ENCODE measurements around the gene ITGB6.
"Not testable (repeated sequence)": the region's sequence is repeated elsewhere in the genome, so short reads cannot be mapped to it uniquely, and the experiment has no call there.

Gene ITGB6

DNA sequence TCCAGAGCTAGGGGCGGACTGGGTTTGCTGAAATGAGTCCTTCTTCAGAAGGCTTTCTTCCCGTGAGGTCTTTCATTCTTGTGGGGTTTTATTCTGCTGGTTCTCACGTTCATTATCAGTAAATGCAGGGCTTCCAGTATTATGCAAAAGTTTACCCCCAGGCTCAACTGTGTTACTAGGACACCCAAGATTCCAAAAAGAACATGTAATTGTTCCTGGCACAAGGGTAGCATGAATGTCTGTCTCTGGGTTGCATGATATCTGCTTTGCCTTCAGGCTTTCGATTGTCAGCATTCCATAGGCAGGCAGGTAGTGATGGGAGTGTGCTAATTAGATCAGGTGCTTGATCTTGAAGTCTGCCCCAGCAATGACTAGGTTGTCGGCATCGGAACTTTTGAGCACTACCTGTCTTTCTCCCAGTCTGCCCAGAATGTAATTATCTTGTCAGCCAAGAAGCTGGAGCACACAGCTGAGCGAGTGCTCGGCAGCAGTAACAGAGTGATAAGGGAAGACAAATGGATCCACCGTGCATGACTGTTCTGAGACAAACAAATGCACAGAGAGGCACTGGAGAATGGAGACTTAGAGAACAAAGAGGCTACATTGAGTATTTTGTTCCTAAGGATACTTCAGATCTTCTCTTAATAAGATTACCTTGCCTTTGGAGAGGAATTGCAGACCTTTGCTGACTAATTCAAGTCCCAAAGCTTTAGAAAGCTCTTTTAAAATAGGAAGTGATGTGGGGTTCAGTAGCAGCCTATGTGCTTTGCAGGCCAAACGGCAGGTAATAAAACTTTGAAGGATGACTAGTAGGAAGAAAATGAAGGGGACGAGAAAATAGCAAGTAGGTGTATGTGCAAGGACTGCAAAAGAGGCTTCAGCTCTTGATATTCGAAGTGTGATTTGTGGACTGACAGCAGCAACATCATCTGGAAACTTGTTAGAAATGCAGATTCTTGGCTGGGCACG is 41.9 kb downstream of the ITGB6 start:
- Histone ChIP-seq H3K36me3 (ENCODE audit: insufficient read depth, low read length) (no peaks in the 10 kb centered on the region), H2AFZ (ENCODE audit: low read depth, low read length) (peak overlapping the region; percentile 15), H3K4me3 (ENCODE audit: low read length) (no peak overlapping the region), H3K4me1 (ENCODE audit: insufficient read depth, low read length) (peaks cover 14% of the 10 kb centered on the region), H3K9me3 (ENCODE audit: low read length) (no peaks in the 10 kb centered on the region), H3K27me3 (ENCODE audit: insufficient read depth, low read length) (no peaks in the 10 kb centered on the region)

DNA sequence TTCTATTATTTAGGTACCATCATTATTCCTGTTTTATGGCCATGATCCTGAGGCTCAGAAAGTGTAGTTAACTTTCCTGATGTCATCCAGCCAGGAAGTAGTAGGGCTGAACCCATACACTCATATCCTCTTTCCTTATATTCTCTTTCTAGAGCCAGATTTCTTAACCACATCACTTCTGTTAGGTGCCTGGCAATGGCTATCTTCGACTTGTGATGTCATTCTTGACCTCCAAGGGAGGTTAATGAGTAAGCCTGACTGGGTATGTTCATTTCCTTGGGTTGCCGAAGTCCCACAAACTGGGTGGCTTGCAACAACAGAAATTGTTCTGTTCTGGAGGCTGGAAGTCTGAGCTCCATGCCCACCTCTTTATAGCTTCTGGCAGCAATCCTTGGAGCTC is 43.4 kb downstream of the ITGB6 start:
- no peak overlapping the region for H3K4me3 ChIP-seq (ENCODE audit: low read length)
- no peaks in the 10 kb centered on the region for H3K36me3 ChIP-seq (ENCODE audit: insufficient read depth, low read length)
- no peaks in the 10 kb centered on the region for H3K9me3 ChIP-seq (ENCODE audit: low read length)
- no peaks in the 10 kb centered on the region for H3K27me3 ChIP-seq (ENCODE audit: insufficient read depth, low read length)
- H2AFZ ChIP-seq (ENCODE audit: low read depth, low read length) = no peak overlapping the region
- H3K4me1 ChIP-seq (ENCODE audit: insufficient read depth, low read length) = peaks cover 14% of the 10 kb centered on the region

DNA sequence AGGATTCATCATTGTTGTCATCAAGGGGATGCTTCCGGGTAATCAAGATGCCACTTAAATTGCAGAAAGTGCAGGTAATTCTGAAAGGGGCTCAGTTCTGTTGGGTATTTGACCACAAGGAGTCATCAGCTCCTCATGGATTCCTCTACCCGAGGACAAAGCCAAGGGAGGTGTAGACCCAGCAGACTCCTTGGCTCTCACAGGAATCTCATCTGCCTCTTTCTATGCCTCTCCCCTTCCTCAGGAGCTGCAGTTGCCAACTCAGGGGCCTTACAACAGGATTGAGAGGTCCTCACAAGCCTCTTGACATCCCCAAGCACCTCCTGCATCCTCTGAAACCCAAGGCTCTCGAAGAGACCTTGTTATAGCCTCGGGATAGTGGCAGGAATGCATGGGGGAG is 44.0 kb downstream of the ITGB6 start:
- H3K36me3 ChIP-seq (ENCODE audit: insufficient read depth, low read length) = no peaks in the 10 kb centered on the region
- H2AFZ ChIP-seq (ENCODE audit: low read depth, low read length) = no peak overlapping the region
- H3K4me1 ChIP-seq (ENCODE audit: insufficient read depth, low read length) = peaks cover 14% of the 10 kb centered on the region

DNA sequence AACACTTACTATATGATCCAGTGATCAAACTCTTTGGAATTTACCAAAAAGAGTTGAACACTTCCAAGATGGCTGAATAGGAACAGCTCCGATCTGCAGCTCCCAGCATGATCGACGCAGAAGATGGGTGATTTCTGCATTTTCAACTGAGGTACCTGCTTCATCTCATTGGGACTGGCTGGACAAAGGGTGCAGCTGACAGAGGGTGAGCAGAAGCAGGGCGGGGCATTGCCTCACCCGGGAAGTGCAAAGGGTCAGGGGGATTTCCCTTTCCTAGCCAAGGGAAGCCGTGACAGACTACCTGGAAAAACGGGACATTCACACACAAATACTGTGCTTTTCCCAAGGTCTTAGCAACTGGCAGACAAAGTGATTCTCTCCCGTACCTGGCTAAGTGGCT is 51.7 kb downstream of the ITGB6 start:
- H3K27me3 ChIP-seq (ENCODE audit: insufficient read depth, low read length); H3K4me1 ChIP-seq (ENCODE audit: insufficient read depth, low read length); H3K4me3 ChIP-seq (ENCODE audit: low read length); H2AFZ ChIP-seq (ENCODE audit: low read depth, low read length); H3K36me3 ChIP-seq (ENCODE audit: insufficient read depth, low read length); H3K9me3 ChIP-seq (ENCODE audit: low read length): not testable (repeated sequence)

More for the DNA sequence above, 44.0 kb downstream of the ITGB6 start:
- no peaks in the 10 kb centered on the region for H3K9me3 ChIP-seq (ENCODE audit: low read length)
- H3K4me3 ChIP-seq (ENCODE audit: low read length) = no peak overlapping the region
- H3K27me3 ChIP-seq (ENCODE audit: insufficient read depth, low read length) = no peaks in the 10 kb centered on the region

DNA sequence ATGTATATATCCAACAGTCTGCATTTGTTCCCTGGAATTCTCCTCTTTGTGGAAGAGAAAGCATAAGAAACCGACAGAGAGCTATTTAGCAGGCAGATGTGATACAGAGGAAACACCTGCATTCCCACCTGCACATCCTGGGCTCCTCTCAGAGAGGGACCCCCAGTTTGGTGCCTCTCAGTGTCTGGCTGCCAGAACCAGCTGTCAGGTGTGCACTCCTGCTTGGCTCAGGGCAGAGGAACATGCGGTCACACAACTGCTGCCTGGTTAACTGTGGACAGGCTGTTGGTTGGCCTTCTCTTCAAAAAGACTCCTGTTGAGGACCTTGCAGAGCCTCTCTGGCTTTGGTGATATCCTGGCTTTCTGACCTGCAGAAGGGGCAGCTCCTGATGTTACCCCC is 54.6 kb downstream of the ITGB6 start:
- no peaks in the 10 kb centered on the region for H3K9me3 ChIP-seq (ENCODE audit: low read length)
- H2AFZ ChIP-seq (ENCODE audit: low read depth, low read length) = no peak overlapping the region
- H3K4me3 ChIP-seq (ENCODE audit: low read length) = no peak overlapping the region
- H3K36me3 ChIP-seq (ENCODE audit: insufficient read depth, low read length) = no peaks in the 10 kb centered on the region
- no peaks in the 10 kb centered on the region for H3K4me1 ChIP-seq (ENCODE audit: insufficient read depth, low read length)
- H3K27me3 ChIP-seq (ENCODE audit: insufficient read depth, low read length) = no peaks in the 10 kb centered on the region

DNA sequence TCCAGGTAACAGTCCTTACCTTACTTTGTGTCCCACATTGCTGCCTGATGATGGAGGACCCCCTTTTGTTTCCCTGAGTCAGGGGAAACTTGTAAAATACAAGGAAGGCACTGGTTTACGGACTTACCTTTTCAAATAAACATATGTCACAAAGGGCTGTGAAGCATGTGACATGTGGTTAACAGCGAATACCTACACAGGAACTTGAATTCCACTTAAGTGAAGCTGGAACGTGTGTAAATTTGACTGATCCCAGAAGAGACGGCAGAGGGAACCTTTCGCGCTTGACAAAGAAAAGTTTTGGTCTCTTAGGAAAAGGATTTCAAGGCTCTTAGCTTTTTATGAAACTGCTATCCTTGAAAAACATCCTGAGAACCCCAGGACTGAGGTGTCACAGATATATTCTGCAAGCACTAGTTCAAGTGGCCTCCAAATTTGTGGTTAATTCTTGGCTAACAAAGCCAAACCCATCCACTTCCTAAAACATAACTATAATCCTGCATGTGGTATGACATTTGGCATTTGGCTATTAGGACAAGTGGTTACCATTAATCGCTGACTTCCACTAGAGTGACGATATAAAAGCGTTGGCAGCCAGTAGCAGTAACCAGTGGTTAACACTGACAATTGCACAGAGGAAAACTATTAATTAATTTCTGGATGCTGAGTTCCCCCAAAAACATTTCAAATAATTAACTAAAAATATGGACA is 55.6 kb downstream of the ITGB6 start:
- H3K4me1 ChIP-seq (ENCODE audit: insufficient read depth, low read length) = no peaks in the 10 kb centered on the region
- H3K27me3 ChIP-seq (ENCODE audit: insufficient read depth, low read length) = no peaks in the 10 kb centered on the region
- H3K36me3 ChIP-seq (ENCODE audit: insufficient read depth, low read length) = no peaks in the 10 kb centered on the region
- no peak overlapping the region for H3K4me3 ChIP-seq (ENCODE audit: low read length)
- no peak overlapping the region for H2AFZ ChIP-seq (ENCODE audit: low read depth, low read length)
- no peaks in the 10 kb centered on the region for H3K9me3 ChIP-seq (ENCODE audit: low read length)

DNA sequence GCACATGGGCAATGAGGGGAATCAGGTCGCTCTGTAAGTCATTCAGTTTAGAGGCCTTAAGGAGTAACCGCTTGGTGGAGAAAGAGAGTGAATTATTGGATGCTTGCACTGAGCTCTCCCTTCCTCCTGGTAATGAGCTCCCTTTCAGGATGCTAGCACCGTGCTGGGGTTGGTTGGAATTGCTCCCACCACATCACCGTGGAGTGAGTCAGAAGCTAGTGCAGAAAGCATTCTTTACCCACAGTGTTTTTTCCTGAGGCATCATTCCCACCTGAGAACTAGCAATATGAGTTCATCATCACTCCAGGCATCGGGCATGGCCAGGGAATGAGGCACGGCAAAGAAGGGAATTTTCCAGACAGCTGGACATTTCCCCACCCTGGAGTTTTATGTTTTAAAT is 57.6 kb downstream of the ITGB6 start:
- H2AFZ ChIP-seq (ENCODE audit: low read depth, low read length) = no peak overlapping the region
- no peaks in the 10 kb centered on the region for H3K27me3 ChIP-seq (ENCODE audit: insufficient read depth, low read length)
- H3K4me3 ChIP-seq (ENCODE audit: low read length) = no peak overlapping the region
- H3K9me3 ChIP-seq (ENCODE audit: low read length) = no peaks in the 10 kb centered on the region
- H3K36me3 ChIP-seq (ENCODE audit: insufficient read depth, low read length) = no peaks in the 10 kb centered on the region
- no peaks in the 10 kb centered on the region for H3K4me1 ChIP-seq (ENCODE audit: insufficient read depth, low read length)

DNA sequence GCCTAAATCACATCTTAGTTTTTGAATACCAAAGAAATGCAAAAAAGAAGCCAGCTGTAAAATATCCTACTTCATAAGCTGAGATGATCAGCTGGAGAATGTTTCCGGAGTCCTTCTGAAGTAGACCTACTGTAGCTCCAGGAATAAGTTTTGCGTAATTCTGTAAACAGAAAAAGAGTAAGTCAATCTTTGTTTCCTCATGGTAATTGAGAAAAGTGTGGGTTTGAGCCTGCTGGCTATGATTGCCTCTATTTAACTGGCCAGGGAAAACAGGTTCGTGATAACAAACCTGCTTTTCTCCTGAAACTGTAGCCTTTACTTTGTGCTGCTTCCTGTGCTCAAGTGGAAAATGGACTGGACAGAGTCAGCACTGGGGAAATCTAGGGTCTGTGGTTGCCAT is 58.2 kb downstream of the ITGB6 start:
- H3K4me3 ChIP-seq (ENCODE audit: low read length) = no peak overlapping the region
- no peaks in the 10 kb centered on the region for H3K9me3 ChIP-seq (ENCODE audit: low read length)
- no peaks in the 10 kb centered on the region for H3K27me3 ChIP-seq (ENCODE audit: insufficient read depth, low read length)
- H3K4me1 ChIP-seq (ENCODE audit: insufficient read depth, low read length) = no peaks in the 10 kb centered on the region
- H3K36me3 ChIP-seq (ENCODE audit: insufficient read depth, low read length) = no peaks in the 10 kb centered on the region
- no peak overlapping the region for H2AFZ ChIP-seq (ENCODE audit: low read depth, low read length)

DNA sequence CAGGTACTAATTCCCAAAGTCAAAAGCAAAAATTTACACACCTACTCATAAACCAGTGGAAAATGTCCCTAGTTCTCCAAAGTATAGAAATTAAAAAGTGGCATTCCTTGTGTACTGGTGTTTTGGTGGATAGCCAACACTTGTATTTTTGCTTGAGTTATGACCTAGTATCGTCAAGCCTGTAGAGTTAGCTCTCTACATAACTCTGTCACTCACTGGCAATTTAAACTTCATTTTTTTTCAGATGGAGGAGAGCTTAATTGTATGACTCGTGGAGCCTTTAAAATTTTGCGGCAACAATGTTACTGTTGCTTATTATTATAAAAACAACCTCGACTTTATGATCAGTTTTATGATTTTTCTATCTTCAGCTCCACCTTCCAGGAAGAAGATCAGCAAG is 58.7 kb downstream of the ITGB6 start:
- Histone ChIP-seq H3K4me3 (ENCODE audit: low read length) (no peak overlapping the region), H3K36me3 (ENCODE audit: insufficient read depth, low read length) (no peaks in the 10 kb centered on the region), H3K27me3 (ENCODE audit: insufficient read depth, low read length) (no peaks in the 10 kb centered on the region), H3K9me3 (ENCODE audit: low read length) (no peaks in the 10 kb centered on the region), H2AFZ (ENCODE audit: low read depth, low read length) (no peak overlapping the region), H3K4me1 (ENCODE audit: insufficient read depth, low read length) (no peaks in the 10 kb centered on the region)

DNA sequence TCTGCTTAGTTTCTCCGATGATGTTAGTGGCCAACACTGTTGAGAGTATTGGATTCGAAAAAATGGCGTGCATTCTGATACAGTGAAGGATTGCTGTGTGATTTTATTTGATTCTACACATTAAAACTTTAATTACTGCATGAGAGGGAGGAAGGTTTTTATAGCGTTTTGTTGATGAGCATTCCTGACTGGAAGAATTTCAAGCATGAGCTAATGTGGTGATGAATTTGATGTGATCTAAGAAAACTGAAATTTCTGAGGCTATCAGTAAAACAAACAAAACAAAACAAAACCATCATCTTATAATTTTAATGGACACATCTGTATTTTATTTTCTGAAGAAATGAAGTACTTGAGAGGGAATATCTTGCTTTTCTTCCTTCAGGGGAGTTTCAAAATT is 59.6 kb downstream of the ITGB6 start:
- H3K27me3 ChIP-seq (ENCODE audit: insufficient read depth, low read length) = no peaks in the 10 kb centered on the region
- no peaks in the 10 kb centered on the region for H3K4me1 ChIP-seq (ENCODE audit: insufficient read depth, low read length)
- no peaks in the 10 kb centered on the region for H3K36me3 ChIP-seq (ENCODE audit: insufficient read depth, low read length)
- no peaks in the 10 kb centered on the region for H3K9me3 ChIP-seq (ENCODE audit: low read length)
- no peak overlapping the region for H2AFZ ChIP-seq (ENCODE audit: low read depth, low read length)
- no peak overlapping the region for H3K4me3 ChIP-seq (ENCODE audit: low read length)

DNA sequence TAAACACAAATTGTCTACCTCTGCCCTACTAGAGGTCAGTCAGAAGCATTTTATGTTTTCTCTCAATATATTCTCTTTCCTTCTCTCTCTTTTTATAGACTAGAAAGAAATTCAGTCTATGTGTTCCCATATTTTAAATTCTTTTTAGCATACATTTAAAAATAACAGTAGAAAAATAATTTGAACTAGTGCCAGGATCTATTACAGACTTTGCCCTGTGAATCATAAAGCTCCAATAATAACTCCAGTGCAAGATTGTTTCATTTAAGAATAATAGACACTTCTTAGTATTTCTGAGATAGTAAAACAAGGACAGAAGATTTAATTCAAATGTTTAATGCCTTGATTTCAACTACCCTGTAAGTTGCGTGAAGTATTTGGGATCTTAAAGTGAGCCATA is 60.1 kb downstream of the ITGB6 start:
- H3K36me3 ChIP-seq (ENCODE audit: insufficient read depth, low read length) = no peaks in the 10 kb centered on the region
- H2AFZ ChIP-seq (ENCODE audit: low read depth, low read length) = no peak overlapping the region
- H3K27me3 ChIP-seq (ENCODE audit: insufficient read depth, low read length) = no peaks in the 10 kb centered on the region
- no peaks in the 10 kb centered on the region for H3K9me3 ChIP-seq (ENCODE audit: low read length)
- no peak overlapping the region for H3K4me3 ChIP-seq (ENCODE audit: low read length)
- H3K4me1 ChIP-seq (ENCODE audit: insufficient read depth, low read length) = no peaks in the 10 kb centered on the region

DNA sequence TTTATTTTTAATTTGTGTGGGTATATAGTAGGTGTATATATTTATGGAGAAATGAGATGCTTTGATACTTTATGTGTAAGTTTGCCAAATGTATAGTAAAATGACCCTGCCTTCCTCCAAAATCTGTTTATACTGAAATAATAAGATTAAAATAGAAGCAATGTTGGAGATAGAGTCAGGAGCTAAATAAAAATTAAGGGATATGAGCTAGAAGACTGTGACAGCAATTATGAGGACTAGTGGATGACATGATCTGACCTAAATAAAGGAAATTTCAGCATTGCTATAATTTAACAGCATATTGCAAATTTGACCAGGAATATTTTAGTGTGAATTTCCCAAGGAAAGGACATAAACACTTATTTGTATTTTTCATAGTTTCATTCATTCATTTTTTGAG is 60.7 kb downstream of the ITGB6 start:
- Histone ChIP-seq H3K9me3 (ENCODE audit: low read length) (no peaks in the 10 kb centered on the region), H2AFZ (ENCODE audit: low read depth, low read length) (no peak overlapping the region), H3K36me3 (ENCODE audit: insufficient read depth, low read length) (no peaks in the 10 kb centered on the region), H3K4me3 (ENCODE audit: low read length) (no peak overlapping the region), H3K4me1 (ENCODE audit: insufficient read depth, low read length) (no peaks in the 10 kb centered on the region), H3K27me3 (ENCODE audit: insufficient read depth, low read length) (no peaks in the 10 kb centered on the region)

DNA sequence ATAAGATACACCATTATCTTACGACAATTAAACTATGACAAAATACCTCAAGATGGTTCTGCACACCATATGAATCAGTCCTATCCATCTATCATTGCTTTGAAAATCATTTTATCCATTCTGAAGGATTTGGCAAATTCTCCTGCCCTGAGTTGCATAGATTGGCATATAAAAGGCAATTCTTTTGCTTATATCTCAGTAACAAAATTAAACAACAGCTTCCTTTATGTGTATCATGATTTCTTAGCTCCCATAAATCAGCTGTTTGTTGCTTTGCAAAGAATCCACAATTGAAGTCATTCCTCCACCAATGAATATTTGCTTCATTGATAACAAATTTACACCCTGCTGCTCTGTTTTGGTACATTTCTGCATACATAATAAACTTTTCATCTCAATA is 61.7 kb downstream of the ITGB6 start:
- H3K9me3 ChIP-seq (ENCODE audit: low read length) = no peaks in the 10 kb centered on the region
- no peak overlapping the region for H2AFZ ChIP-seq (ENCODE audit: low read depth, low read length)
- no peak overlapping the region for H3K4me3 ChIP-seq (ENCODE audit: low read length)

More for the DNA sequence above, 61.7 kb downstream of the ITGB6 start:
- no peaks in the 10 kb centered on the region for H3K4me1 ChIP-seq (ENCODE audit: insufficient read depth, low read length)
- no peaks in the 10 kb centered on the region for H3K27me3 ChIP-seq (ENCODE audit: insufficient read depth, low read length)
- H3K36me3 ChIP-seq (ENCODE audit: insufficient read depth, low read length) = no peaks in the 10 kb centered on the region

All from neuron (in vitro differentiated cells).